GM18519 (cell line): ENCODE results near the gene PPP2R2C.

Experiments
- ATAC-seq: cut with Tn5 transposase; IDR thresholded peaks from one replicate; pipeline ENCODE4 v1.9.1; 2021; ENCODE audit warnings: mild to moderate bottlenecking, moderate library complexity; ENCODE audit not compliant: unreplicated experiment, low FRiP score

The PPP2R2C gene

GRCh38 chr4:6494431-6495295 is 22.2 kb upstream of the PPP2R2C start:
- no peak for ATAC-seq

DNA sequence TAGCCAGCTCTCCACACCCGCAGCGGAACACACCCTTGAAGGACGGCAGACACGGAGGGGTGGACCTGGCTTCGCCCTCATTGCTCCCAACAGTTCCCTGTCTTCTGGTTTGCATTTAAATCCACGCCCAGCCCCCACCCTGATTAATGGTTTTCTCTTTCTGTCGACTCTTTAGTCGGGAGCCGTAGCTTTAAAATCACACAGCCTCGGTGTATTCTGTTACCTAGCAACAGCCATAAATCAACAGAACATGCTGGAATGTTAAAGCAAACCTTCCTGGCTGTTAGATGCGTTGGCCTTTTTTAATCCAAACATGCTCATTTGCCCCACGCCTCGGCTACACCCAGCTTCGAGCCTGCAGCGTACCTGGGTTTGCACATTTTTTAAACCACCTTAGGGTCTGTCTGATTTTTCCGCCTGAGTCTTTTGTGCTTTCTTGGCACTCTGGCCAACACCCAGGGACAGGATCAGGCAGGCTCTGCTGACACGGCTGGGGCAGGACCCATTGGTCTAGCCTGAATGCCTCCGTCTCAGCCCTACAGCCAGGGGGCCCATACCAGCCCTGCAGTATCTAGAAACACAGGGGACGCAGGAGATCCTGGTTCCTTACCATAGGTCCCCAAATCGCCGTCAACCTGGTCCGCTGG is 21.4 kb upstream of the PPP2R2C start:
- no peak for ATAC-seq

GRCh38 chr4:6492861-6493657 is 20.6 kb upstream of the PPP2R2C start:
- ATAC-seq = no peak

DNA sequence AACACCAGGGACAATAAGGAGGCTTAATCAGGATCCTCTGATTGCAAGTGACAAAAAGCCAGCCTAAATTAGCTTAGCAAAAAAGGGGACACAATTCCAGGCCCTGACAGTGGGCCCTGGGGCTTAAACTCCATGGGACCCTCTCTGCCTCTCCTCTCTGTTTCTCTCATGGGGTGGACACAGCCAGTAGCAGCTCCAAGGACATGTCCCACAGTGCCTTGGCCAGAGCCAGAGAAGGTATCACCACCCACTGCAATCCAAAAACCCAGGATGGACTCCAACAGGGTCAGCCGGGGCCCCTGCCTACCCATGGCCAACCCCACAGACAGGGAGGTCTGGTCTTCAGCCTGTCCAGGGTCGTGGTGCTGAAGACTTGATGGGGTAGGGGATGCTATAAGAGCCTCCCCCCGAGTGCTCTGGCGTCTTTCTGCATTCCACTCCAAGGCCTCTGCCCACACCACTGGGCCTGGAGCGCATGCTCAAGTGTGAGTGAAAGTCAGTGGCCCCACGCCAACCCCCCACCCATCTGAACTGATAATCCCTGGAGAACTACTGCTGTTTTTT is 19.7 kb upstream of the PPP2R2C start:
- ATAC-seq = no peak

GRCh38 chr4:6491235-6491634 is 18.8 kb upstream of the PPP2R2C start:
- no peak for ATAC-seq

- no peak for ATAC-seq
Observed at GRCh38 chr4:6489927-6490326, 17.5 kb upstream of the PPP2R2C start.

GRCh38 chr4:6487466-6487865 is 15.1 kb upstream of the PPP2R2C start:
- no peak for ATAC-seq

DNA sequence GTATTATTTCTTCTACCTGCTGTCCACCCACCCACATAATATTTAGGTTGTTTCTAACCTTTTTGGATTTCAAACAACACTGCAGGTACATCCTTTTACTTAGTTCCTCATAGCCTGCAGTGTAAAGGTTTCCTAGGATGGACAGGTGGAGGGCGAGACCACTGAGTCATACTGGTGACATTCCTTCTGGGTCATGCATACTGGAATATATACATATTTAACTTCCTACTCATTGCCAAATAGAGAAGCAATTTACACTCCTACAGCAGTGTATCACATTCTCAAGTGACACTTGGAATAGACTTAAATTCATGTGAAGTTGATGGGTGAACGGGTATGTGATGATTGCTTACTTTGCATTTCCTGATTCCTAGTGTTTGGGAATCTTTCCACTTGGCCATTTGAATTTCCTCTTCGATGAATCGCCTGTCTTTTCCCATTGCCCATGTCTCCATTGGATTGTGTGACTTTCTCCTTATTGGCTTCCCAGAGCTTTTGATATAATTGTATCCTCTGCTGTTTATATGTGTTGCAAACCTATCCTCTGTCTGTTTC is 8.2 kb upstream of the PPP2R2C start:
- no peak for ATAC-seq

DNA sequence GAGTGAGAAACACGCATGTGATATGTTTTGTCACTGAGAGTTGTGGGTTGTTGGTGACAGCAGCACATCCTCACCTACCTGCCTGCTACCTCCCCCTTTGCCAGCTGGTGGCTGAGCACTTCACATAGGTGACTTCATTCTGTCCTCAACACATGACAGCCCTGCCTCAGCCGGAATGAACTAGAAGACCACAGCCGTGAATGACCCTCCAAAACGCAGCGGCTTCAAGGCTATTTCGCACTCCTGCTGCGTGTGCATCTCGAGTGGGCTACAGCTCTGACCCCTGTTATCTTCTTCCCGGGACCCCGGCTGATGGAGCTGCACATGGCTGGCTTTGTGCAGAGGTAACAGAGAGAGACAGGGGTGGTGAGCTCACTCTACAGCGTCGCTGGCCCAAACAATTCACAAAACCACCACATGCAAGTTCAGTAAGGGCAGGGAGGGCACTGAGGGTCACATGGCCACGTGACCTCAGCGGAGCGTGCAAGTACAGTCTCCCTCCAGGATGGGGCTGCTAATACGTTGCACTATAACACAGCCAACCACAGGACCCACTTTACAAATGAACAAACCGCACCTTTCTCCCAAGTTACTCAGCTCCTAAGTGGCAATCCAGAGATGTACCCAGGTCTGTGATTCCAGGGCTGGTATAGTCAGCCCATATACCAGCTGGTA is 6.3 kb upstream of the PPP2R2C start:
- ATAC-seq = no peak

DNA sequence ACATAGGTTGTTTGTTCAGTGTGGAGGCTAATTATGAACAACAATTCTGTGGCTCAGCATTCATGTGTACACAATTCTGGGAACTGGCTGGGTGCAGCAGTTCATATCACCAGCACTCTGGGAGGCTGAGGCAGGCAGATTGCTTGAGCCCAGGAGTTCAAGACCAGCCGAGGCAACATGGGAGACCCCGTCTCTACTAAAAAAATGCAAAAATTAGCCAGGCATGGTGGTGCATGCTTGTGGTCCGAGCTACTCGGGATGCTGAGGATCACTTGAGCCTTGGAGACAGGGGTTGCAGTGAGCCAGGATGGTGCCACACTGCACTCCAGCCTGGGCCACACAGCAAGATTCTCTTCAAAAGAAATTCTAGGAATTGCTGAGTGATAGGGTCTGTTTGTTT is 4.5 kb upstream of the PPP2R2C start:
- no peak for ATAC-seq

DNA sequence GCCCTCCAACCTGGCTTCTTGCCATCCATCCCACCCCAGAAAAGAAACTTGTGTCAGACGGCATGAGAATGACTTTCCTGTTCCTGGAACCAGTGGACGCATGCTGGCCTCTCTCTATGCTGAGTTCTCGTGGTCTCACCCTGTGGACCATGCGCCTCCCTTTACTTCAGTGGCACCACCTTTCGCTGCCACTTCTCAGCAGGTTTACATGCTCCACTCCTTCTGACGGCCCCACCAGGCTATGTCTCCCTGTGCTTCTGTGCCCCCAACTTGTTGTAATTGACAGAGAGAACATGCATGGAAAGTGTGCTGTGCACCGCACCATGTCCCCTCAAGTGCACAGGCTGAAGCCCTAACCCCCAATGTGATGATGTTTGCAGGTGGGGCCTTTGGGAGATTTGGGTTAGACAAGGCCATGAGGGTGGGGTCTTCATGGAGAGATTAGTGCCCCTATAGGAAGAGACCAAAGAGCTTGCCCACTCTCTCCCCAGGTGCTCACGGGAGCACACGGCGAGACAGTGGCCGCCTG is 3.1 kb upstream of the PPP2R2C start:
- ATAC-seq = no peak

- no peak for ATAC-seq
Observed at GRCh38 chr4:6474705-6475457, 2.5 kb upstream of the PPP2R2C start.

GRCh38 chr4:6474053-6474568 is 1.7 kb upstream of the PPP2R2C start:
- ATAC-seq = no peak

DNA sequence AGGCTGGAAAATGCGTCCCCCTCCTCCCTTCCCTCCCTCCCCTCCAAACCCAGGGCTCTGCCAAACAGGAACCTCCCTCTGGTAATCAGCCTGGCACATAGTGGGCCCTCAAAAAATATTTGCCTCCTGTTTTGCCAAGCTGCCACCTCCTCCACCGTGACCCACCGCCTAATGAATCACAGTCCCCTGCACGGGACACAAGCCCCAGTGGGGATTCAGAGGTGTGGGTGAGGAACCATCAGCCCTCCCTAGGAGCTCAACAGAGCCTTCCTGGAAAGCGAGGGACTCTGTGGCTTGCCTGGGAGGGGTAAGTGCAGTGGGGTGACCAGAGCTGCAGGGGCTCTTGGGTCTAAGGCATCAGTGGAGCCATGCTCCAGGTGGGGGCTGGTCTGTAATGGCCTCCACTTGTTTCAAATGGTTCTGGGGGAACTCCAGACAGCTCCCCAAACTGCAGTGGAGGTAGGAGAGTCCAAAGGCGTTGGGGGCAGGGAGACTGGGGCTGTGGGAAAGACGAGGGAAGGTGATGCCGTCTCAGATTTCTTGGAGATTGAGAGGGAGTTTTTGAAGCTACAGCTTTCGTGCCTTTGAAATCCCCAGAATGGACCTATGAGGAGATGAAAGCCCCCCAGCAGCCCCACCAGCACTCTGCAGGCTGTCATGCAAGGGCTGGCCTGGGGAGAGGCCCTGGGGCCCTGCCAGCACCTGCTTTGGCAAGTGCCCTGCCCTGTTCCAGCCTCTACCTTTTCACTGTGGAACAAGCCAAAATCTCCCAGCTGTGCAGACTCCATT is 1.0 kb upstream of the PPP2R2C start:
- ATAC-seq = no peak

GRCh38 chr4:6472008-6472386 is 417 bp downstream of the PPP2R2C start:
- no peak for ATAC-seq

DNA sequence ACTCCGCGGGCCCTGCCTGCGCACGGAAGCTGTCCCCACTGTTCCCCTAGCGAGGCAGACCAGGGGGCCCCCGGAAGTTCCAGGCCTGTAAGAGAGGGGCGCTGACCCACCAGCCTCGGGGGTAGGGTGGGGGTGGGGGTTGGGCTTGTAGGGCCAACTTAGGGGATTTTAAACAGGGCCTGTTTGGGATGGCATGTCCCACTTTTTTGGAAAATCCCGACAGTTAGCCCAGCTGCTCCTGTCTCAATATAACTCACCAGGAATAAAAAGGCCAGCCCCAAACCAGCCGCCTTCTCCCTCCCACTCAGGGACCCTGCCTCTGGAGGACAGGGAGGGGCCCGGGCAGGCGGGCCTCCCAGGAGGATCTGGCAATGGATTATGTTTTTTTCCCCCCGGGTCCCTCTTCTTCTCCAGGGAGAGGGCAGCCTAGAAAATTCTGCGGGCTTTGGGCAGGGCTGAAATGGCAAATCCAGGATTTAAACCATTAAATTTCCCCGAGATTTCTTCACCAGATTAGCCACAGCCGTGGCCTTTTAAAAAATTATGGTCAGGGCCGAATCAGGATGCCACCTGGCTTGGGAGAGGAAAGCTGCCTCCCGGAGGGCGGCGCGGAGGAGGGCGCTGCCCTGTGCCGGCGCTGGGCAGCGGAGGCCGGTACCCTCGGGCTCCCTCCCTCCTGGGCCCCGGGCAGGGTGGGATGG is 957 bp downstream of the PPP2R2C start:
- ATAC-seq = no peak

DNA sequence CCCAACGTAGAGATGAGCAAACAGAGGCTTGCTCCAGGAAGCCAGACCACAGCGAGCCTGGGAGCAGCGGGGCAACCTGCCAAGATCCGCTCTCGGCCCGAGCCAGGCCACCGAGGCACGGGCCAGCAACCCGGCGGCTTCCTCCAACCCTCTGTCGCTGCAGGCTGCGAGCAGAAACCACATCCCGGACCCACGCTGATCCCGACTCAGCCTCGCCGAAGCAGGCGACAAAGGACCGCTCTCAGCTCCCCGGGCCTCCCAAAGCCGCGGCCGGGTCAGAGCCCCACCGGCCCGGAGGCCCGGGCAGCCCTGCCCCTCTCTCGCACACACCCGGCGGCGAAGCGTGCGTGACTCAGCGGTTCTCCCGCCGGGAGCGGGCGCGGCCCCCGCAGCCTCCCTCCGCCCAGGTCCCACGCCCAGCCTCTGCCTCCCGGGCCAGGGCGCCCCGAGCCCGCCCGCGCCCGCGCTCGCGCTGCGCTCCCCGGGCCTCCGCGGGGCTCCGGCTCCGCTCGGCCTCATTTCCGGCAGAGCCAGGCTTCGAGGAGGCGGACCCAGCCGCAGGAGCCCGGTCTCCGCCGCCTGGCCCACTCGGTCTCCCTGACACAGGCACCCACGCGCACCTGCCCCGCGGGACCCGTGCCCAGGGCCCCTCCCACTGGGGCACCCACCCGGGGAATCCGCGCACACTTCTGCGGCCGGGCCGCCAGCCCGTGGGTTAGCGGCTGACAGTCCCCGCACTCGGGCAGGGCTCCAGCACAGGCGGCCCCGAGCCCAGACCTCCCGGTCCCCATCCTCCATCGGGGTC is 1.7 kb downstream of the PPP2R2C start:
- ATAC-seq = no peak
